NCI-H748 (cell line): ENCODE data around the gene SYVN1.
"Not testable (repeated sequence)": the region's sequence is repeated elsewhere in the genome, so short reads cannot be mapped to it uniquely, and the experiment has no call there.

Experiments
- DNase-seq: peaks from one replicate; lab custom pipeline; 2025; ENCODE audit not compliant: unreplicated experiment; lab: John Stamatoyannopoulos, UW

Gene SYVN1

GRCh38 chr11:65151331-65151899 is 17.1 kb upstream of the SYVN1 start:
- no peak for DNase-seq

- peak; percentile 7 for DNase-seq
Measured at GRCh38 chr11:65150509-65151299, 16.4 kb upstream of the SYVN1 start.

GRCh38 chr11:65150131-65150508 is 15.8 kb upstream of the SYVN1 start:
- DNase-seq: not testable (repeated sequence)

GRCh38 chr11:65148657-65149056 is 14.3 kb upstream of the SYVN1 start:
- DNase-seq: no peak

- no peak for DNase-seq
Measured at GRCh38 chr11:65147352-65148075, 13.2 kb upstream of the SYVN1 start.

GRCh38 chr11:65141896-65142494 is 7.7 kb upstream of the SYVN1 start:
- DNase-seq: no peak

GRCh38 chr11:65136515-65137096 is 2.3 kb upstream of the SYVN1 start:
- DNase-seq: no peak

GRCh38 chr11:65135633-65136145 is 1.4 kb upstream of the SYVN1 start:
- DNase-seq: no peak

GRCh38 chr11:65134952-65135632 is 773 bp upstream of the SYVN1 start:
- peak; percentile 97 for DNase-seq

- no peak for DNase-seq
Measured at GRCh38 chr11:65133724-65134123, 595 bp downstream of the SYVN1 start.

- peak; percentile 38 for DNase-seq
Measured at GRCh38 chr11:65132988-65133700, 1.2 kb downstream of the SYVN1 start.

- no peak for DNase-seq
Measured at GRCh38 chr11:65132238-65132987, 1.9 kb downstream of the SYVN1 start.

GRCh38 chr11:65131895-65132237 is 2.5 kb downstream of the SYVN1 start:
- no peak for DNase-seq

- no peak for DNase-seq
Measured at GRCh38 chr11:65131417-65131776, 2.9 kb downstream of the SYVN1 start.

- DNase-seq: no peak
Measured at GRCh38 chr11:65130631-65131416, 3.5 kb downstream of the SYVN1 start.

GRCh38 chr11:65129649-65130441 is 4.5 kb downstream of the SYVN1 start:
- no peak for DNase-seq

GRCh38 chr11:65128182-65129145 is 5.9 kb downstream of the SYVN1 start:
- DNase-seq: no peak
